Panc1 (cell line): ENCODE measurements around the gene HEYL.

ENCODE experiments used
- POLR2AphosphoS5 ChIP-seq: IDR thresholded peaks from 2 replicates; pipeline ENCODE4 v1.6.1; 2012; ENCODE audit warnings: mild to moderate bottlenecking, low read depth, low read length, moderate library complexity
- SIN3A ChIP-seq: IDR thresholded peaks from 2 replicates; pipeline ENCODE4 v1.6.1; 2012; ENCODE audit warnings: low read depth, mild to moderate bottlenecking, low read length, moderate library complexity, borderline replicate concordance; ENCODE audit not compliant: insufficient read depth
- TF ChIP-seq, protein P1 (sequence below), 2 experiments: IDR thresholded peaks; 2 replicates each; pipeline ENCODE4 v1.6.1; 2011 to 2012; ENCODE audit warnings: low read depth in 2 of 2, control low read depth in 1 of 2, low read length in 1 of 2, mild to moderate bottlenecking in 1 of 2, moderate library complexity in 1 of 2; ENCODE audit not compliant: insufficient read depth in 1 of 2

GRCh38 chr1:39615086-39615673 lies 24.3 kb downstream of the HEYL start:
- TF ChIP-seq POLR2AphosphoS5 (no peak), SIN3A (no peak)
- TF ChIP-seq, protein P1, sequence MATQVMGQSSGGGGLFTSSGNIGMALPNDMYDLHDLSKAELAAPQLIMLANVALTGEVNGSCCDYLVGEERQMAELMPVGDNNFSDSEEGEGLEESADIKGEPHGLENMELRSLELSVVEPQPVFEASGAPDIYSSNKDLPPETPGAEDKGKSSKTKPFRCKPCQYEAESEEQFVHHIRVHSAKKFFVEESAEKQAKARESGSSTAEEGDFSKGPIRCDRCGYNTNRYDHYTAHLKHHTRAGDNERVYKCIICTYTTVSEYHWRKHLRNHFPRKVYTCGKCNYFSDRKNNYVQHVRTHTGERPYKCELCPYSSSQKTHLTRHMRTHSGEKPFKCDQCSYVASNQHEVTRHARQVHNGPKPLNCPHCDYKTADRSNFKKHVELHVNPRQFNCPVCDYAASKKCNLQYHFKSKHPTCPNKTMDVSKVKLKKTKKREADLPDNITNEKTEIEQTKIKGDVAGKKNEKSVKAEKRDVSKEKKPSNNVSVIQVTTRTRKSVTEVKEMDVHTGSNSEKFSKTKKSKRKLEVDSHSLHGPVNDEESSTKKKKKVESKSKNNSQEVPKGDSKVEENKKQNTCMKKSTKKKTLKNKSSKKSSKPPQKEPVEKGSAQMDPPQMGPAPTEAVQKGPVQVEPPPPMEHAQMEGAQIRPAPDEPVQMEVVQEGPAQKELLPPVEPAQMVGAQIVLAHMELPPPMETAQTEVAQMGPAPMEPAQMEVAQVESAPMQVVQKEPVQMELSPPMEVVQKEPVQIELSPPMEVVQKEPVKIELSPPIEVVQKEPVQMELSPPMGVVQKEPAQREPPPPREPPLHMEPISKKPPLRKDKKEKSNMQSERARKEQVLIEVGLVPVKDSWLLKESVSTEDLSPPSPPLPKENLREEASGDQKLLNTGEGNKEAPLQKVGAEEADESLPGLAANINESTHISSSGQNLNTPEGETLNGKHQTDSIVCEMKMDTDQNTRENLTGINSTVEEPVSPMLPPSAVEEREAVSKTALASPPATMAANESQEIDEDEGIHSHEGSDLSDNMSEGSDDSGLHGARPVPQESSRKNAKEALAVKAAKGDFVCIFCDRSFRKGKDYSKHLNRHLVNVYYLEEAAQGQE (IDR thresholded peaks at IDR 0.05; ENCODE audit: insufficient read depth in 1 of 2, low read depth in 2 of 2, low read length in 1 of 2), result no peak
